Mucosa of descending colon (tissue), 3 donors: Measurements from ENCODE around the gene RBM20. TPM values are rescaled to one million over a fixed set of nuclear protein-coding genes. Genes with fewer than 3 reads are reported as not detected.
"Not testable (repeated sequence)": the region's sequence is repeated elsewhere in the genome, so short reads cannot be mapped to it uniquely, and the experiment has no call there.

Experiments used
- ATAC-seq: fragments of 200-7000 bp; cut with Tn5 transposase; one replicate; pipeline ENCODE4 v1.9.1; 2020; ENCODE audit warnings: mild to moderate bottlenecking, moderate library complexity
- DNase-seq, 3 donors: peaks; one replicate each; pipeline ENCODE4 v3.0.0-alpha.2; 2020
- H3K36me3 ChIP-seq: fragments of 200-600 bp; one replicate; pipeline ENCODE4 v1.8.0; 2021; ENCODE audit warnings: low read depth, mild to moderate bottlenecking
- H3K4me1 ChIP-seq: fragments of 200-600 bp; one replicate; pipeline ENCODE4 v1.8.0; 2021; ENCODE audit warnings: low read depth, mild to moderate bottlenecking
- H3K4me3 ChIP-seq: fragments of 200-600 bp; one replicate; pipeline ENCODE4 v1.8.0; 2021; ENCODE audit warnings: mild to moderate bottlenecking
- H3K9me3 ChIP-seq: fragments of 200-600 bp; one replicate; pipeline ENCODE4 v1.8.0; 2021; ENCODE audit warnings: mild to moderate bottlenecking
- CTCF ChIP-seq: fragments of 200-600 bp; IDR thresholded peaks from one replicate; pipeline ENCODE4 v1.8.0; 2022; ENCODE audit warnings: antibody characterized with exemption, mild to moderate bottlenecking
- intact Hi-C, 2 donors: fragments of 100-400 bp; cut with DNase I in 1 of 2; cut with micrococcal nuclease in 1 of 2; formaldehyde crosslinking; loops; one replicate each; pipeline versions ENCODE4 v1.11.0 to v1.11.1; 2022; cut with DNase I, micrococcal nuclease
- total RNA-seq, 3 donors: library from RNA; stranded (reverse); fragmentation: NEBNext Ultra II Directional in 2 of 3; extraction: Animal tissue kit (Norgen Biotek cat#: 25700) in 2 of 3; gene quantifications; one replicate each; pipeline versions ENCODE4 v1.2.1 to v1.2.4, GENCODE V29; 2021 to 2023
- donor health status: DM: no; HTN: no; CAD: no; lungs with moderate emphysema.
- donor health status: DM: no; HTN: no; CAD: no.
- donor health status: DM: no; HTN: yes; CAD: no.

Gene RBM20
- total RNA-seq, 3 donors from 2014 or later: 0.46 to 9.7 (median 2.0) TPM

DNA sequence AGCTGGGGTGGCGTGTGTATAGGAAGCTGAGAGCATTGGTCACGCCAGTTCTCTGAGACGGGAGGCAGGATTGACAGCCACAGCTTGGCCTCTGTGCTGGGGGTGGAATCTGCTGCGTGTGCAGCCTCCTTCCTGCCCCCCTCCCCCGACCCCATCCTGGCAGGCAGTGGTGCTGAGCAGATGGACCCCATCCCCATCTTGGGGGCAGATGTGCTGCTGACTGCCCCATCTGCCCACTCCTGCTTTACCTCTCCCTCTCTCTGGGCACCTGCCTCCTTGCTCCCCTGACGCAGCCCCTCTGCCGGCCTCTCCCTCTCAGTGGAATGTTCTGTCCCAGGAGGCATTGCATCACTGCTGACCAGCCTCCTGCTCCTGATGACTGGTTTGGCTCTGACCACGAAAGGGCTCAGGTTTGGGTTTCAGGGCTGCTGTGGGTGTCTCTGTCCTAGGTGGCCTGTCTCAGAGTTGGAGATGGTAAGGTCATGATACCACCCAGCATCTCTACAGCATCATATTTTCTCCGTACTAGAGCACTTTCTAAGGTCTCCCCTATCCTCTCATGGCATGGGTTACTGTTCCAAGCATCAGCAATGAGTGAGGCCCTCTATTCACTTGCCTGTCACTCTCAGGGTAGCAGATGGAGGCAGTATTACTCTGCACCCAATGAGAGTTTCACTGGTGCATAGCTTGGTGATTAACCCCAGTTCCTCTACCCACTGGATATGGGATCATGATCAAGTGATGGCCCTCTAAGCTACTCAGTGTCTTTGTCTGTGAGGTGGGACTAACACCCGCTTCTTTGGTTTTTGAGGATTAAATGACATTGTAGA, 81.9 kb downstream of the RBM20 start:
- ATAC-seq (no peak), DNase-seq (no peak)
- intact Hi-C loops: no loop called here
- no peak for TF ChIP-seq CTCF
- Histone ChIP-seq H3K4me3 (no peak overlapping the region), H3K36me3 (no peaks in the 10 kb centered on the region), H3K9me3 (no peaks in the 10 kb centered on the region), H3K4me1 (no peaks in the 10 kb centered on the region)

GRCh38 chr10:110727785-110728184, 83.6 kb downstream of the RBM20 start:
- ATAC-seq, intact Hi-C loops, H3K4me3 ChIP-seq: not testable (repeated sequence)

DNA sequence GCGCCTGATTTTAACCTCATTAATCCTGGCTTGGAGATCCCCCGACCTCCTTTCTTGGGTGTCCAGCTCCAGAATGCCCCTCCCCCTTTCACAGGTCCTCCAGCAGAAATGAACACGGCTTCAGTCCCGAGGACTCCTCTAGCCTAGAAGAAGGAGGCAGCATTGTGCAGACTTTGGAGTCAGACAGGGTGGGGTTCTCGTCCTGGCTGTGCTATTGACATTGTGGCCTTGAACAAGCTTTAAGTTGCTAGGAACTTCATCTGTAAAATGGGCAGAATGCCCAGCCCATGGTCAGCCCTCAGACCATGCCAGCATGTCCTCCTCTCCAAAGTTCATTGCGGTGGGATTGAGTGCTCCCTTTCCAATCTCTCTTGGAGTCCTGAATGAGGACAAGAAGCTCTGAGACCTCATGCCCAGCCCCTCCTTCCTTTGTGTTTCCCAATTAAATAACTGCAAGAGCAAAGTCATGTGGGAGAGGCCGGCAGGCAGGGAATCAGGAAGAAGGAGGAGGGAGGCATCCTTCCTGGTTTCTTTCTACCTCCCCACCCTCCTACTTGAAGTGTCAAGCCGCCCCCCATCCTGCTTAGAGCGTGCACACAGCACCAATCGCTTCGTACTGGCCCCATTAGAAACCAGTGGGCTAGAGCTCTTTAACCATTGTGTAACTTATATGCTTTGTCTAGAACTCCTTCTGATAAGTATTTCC, 86.4 kb downstream of the RBM20 start:
- DNase-seq (no peak), ATAC-seq (peak; percentile 78)
- intact Hi-C loops: no loop called here
- Histone ChIP-seq H3K4me3 (no peak overlapping the region), H3K36me3 (no peaks in the 10 kb centered on the region), H3K9me3 (no peaks in the 10 kb centered on the region), H3K4me1 (no peaks in the 10 kb centered on the region)
- no peak for TF ChIP-seq CTCF

More at GRCh38 chr10:110727785-110728184, 83.6 kb downstream of the RBM20 start:
- not testable (repeated sequence) for DNase-seq, H3K4me1 ChIP-seq, H3K9me3 ChIP-seq, H3K36me3 ChIP-seq

GRCh38 chr10:110733218-110733952, 89.2 kb downstream of the RBM20 start:
- TF ChIP-seq CTCF: no peak
- Histone ChIP-seq H3K9me3 (no peaks in the 10 kb centered on the region), H3K4me1 (no peaks in the 10 kb centered on the region), H3K36me3 (no peaks in the 10 kb centered on the region), H3K4me3 (no peak overlapping the region)
- intact Hi-C loops: no loop called here
- DNase-seq (no peak), ATAC-seq (peak; percentile 24)

DNA sequence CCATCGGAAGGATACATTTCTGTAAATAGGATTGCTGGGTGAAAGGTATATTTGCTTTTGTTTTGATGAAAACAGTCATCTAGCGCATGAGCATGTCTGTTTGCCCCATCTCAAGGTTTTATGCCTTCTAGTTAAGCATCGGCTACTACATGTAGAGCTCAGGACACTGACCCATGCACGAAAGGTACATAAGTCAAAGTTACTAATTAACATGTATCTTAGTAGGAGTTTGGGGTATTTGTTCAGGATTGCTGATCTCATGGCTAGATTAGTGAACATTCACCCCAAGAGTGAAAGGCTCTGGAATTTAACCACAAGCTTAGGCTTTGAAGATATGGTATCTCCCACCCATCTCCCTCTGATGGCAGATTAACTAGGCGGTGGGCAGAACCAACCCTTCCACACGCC, 91.5 kb downstream of the RBM20 start:
- Histone ChIP-seq H3K4me1 (no peaks in the 10 kb centered on the region), H3K9me3 (no peaks in the 10 kb centered on the region), H3K4me3 (no peak overlapping the region), H3K36me3 (no peaks in the 10 kb centered on the region)
- no peak for DNase-seq
- no peak for ATAC-seq
- intact Hi-C loops: no loop called here
- TF ChIP-seq CTCF: no peak
